ENCODE measurements around the gene DPYSL3. TPM values are rescaled to one million over a fixed set of nuclear protein-coding genes. Genes with fewer than 3 reads are reported as not detected.

DPYSL3 gene
- total and polyA plus RNA-seq, 2 donors = 3.7 to 9.2 TPM

- H3K27me3 ChIP-seq (ENCODE audit: control insufficient read depth in 2 of 2, insufficient read depth in 1 of 2, low read length in 1 of 2) = no peaks in the 10 kb centered on the region
- no peaks in the 10 kb centered on the region for H3K36me3 ChIP-seq (ENCODE audit: control insufficient read depth in 2 of 2, insufficient read depth in 2 of 2, low read length in 1 of 2)
- 96% methylated on average over 3 of the region's 3 CpGs for WGBS
- no peaks in the 10 kb centered on the region for H3K9me3 ChIP-seq (ENCODE audit: control insufficient read depth in 2 of 2, insufficient read depth in 1 of 2, low read length in 1 of 2)
- no peak for DNase-seq (ENCODE audit: low read depth in 6 of 9, low spot score in 9 of 9)
- no peak overlapping the region for H3K27ac ChIP-seq (ENCODE audit: low read depth in 1 of 2, low read length in 1 of 2)
- H3K4me1 ChIP-seq (ENCODE audit: control insufficient read depth in 2 of 2, insufficient read depth in 2 of 2, low read length in 2 of 2) = no peaks in the 10 kb centered on the region
- no peak overlapping the region for H3K4me3 ChIP-seq (ENCODE audit: low read length in 2 of 2)
Observed at GRCh38 chr5:147547730-147548129, 37.9 kb upstream of the DPYSL3 start.

GRCh38 chr5:147544556-147544955 lies 34.7 kb upstream of the DPYSL3 start:
- Histone ChIP-seq H3K27ac (ENCODE audit: low read depth in 1 of 2, low read length in 1 of 2) (no peak overlapping the region), H3K4me1 (ENCODE audit: control insufficient read depth in 2 of 2, insufficient read depth in 2 of 2, low read length in 2 of 2) (no peaks in the 10 kb centered on the region), H3K4me3 (ENCODE audit: low read length in 2 of 2) (no peak overlapping the region), H3K9me3 (ENCODE audit: control insufficient read depth in 2 of 2, insufficient read depth in 1 of 2, low read length in 1 of 2) (no peaks in the 10 kb centered on the region), H3K36me3 (ENCODE audit: control insufficient read depth in 2 of 2, insufficient read depth in 2 of 2, low read length in 1 of 2) (no peaks in the 10 kb centered on the region), H3K27me3 (ENCODE audit: control insufficient read depth in 2 of 2, insufficient read depth in 1 of 2, low read length in 1 of 2) (no peaks in the 10 kb centered on the region)
- DNase-seq (ENCODE audit: low read depth in 6 of 9, low spot score in 9 of 9) = no peak
- 30% methylated on average over 5 of the region's 5 CpGs for WGBS

- WGBS = 84% methylated on average over 1 of the region's 1 CpG
- H3K36me3 ChIP-seq (ENCODE audit: control insufficient read depth in 2 of 2, insufficient read depth in 2 of 2, low read length in 1 of 2) = no peaks in the 10 kb centered on the region
- DNase-seq (ENCODE audit: low read depth in 6 of 9, low spot score in 9 of 9) = no peak
- no peak overlapping the region for H3K27ac ChIP-seq (ENCODE audit: low read depth in 1 of 2, low read length in 1 of 2)
- no peaks in the 10 kb centered on the region for H3K4me1 ChIP-seq (ENCODE audit: control insufficient read depth in 2 of 2, insufficient read depth in 2 of 2, low read length in 2 of 2)
- no peaks in the 10 kb centered on the region for H3K27me3 ChIP-seq (ENCODE audit: control insufficient read depth in 2 of 2, insufficient read depth in 1 of 2, low read length in 1 of 2)
- H3K4me3 ChIP-seq (ENCODE audit: low read length in 2 of 2) = no peak overlapping the region
- H3K9me3 ChIP-seq (ENCODE audit: control insufficient read depth in 2 of 2, insufficient read depth in 1 of 2, low read length in 1 of 2) = no peaks in the 10 kb centered on the region
Observed at GRCh38 chr5:147539053-147539452, 29.2 kb upstream of the DPYSL3 start.

GRCh38 chr5:147538236-147538635 lies 28.4 kb upstream of the DPYSL3 start:
- WGBS = 98% methylated on average over 1 of the region's 1 CpG
- no peak for DNase-seq (ENCODE audit: low read depth in 6 of 9, low spot score in 9 of 9)
- H3K9me3 ChIP-seq (ENCODE audit: control insufficient read depth in 2 of 2, insufficient read depth in 1 of 2, low read length in 1 of 2) = no peaks in the 10 kb centered on the region
- H3K27me3 ChIP-seq (ENCODE audit: control insufficient read depth in 2 of 2, insufficient read depth in 1 of 2, low read length in 1 of 2) = no peaks in the 10 kb centered on the region
- H3K27ac ChIP-seq (ENCODE audit: low read depth in 1 of 2, low read length in 1 of 2) = no peak overlapping the region
- no peak overlapping the region for H3K4me3 ChIP-seq (ENCODE audit: low read length in 2 of 2)
- H3K4me1 ChIP-seq (ENCODE audit: control insufficient read depth in 2 of 2, insufficient read depth in 2 of 2, low read length in 2 of 2) = no peaks in the 10 kb centered on the region
- no peaks in the 10 kb centered on the region for H3K36me3 ChIP-seq (ENCODE audit: control insufficient read depth in 2 of 2, insufficient read depth in 2 of 2, low read length in 1 of 2)

GRCh38 chr5:147534172-147534951 lies 24.5 kb upstream of the DPYSL3 start:
- Histone ChIP-seq H3K27me3 (ENCODE audit: control insufficient read depth in 2 of 2, insufficient read depth in 1 of 2, low read length in 1 of 2) (no peaks in the 10 kb centered on the region), H3K9me3 (ENCODE audit: control insufficient read depth in 2 of 2, insufficient read depth in 1 of 2, low read length in 1 of 2) (no peaks in the 10 kb centered on the region), H3K4me3 (ENCODE audit: low read length in 2 of 2) (no peak overlapping the region), H3K27ac (ENCODE audit: low read depth in 1 of 2, low read length in 1 of 2) (no peak overlapping the region), H3K36me3 (ENCODE audit: control insufficient read depth in 2 of 2, insufficient read depth in 2 of 2, low read length in 1 of 2) (no peaks in the 10 kb centered on the region), H3K4me1 (ENCODE audit: control insufficient read depth in 2 of 2, insufficient read depth in 2 of 2, low read length in 2 of 2) (no peaks in the 10 kb centered on the region)
- 92% methylated on average over 3 of the region's 3 CpGs for WGBS
- no peak for DNase-seq (ENCODE audit: low read depth in 6 of 9, low spot score in 9 of 9)

- no peaks in the 10 kb centered on the region for H3K9me3 ChIP-seq (ENCODE audit: control insufficient read depth in 2 of 2, insufficient read depth in 1 of 2, low read length in 1 of 2)
- H3K27me3 ChIP-seq (ENCODE audit: control insufficient read depth in 2 of 2, insufficient read depth in 1 of 2, low read length in 1 of 2) = no peaks in the 10 kb centered on the region
- no peak overlapping the region for H3K27ac ChIP-seq (ENCODE audit: low read depth in 1 of 2, low read length in 1 of 2)
- H3K4me3 ChIP-seq (ENCODE audit: low read length in 2 of 2) = no peak overlapping the region
- no peak for DNase-seq (ENCODE audit: low read depth in 6 of 9, low spot score in 9 of 9)
- no peaks in the 10 kb centered on the region for H3K36me3 ChIP-seq (ENCODE audit: control insufficient read depth in 2 of 2, insufficient read depth in 2 of 2, low read length in 1 of 2)
- no peaks in the 10 kb centered on the region for H3K4me1 ChIP-seq (ENCODE audit: control insufficient read depth in 2 of 2, insufficient read depth in 2 of 2, low read length in 2 of 2)
- WGBS = 91% methylated on average over 1 of the region's 1 CpG
Observed at GRCh38 chr5:147532156-147532555, 22.3 kb upstream of the DPYSL3 start.

- 96% methylated on average over 7 of the region's 7 CpGs for WGBS
- Histone ChIP-seq H3K36me3 (ENCODE audit: control insufficient read depth in 2 of 2, insufficient read depth in 2 of 2, low read length in 1 of 2) (no peaks in the 10 kb centered on the region), H3K4me1 (ENCODE audit: control insufficient read depth in 2 of 2, insufficient read depth in 2 of 2, low read length in 2 of 2) (no peaks in the 10 kb centered on the region), H3K27me3 (ENCODE audit: control insufficient read depth in 2 of 2, insufficient read depth in 1 of 2, low read length in 1 of 2) (no peaks in the 10 kb centered on the region), H3K9me3 (ENCODE audit: control insufficient read depth in 2 of 2, insufficient read depth in 1 of 2, low read length in 1 of 2) (no peaks in the 10 kb centered on the region), H3K4me3 (ENCODE audit: low read length in 2 of 2) (no peak overlapping the region), H3K27ac (ENCODE audit: low read depth in 1 of 2, low read length in 1 of 2) (no peak overlapping the region)
- DNase-seq (ENCODE audit: low read depth in 6 of 9, low spot score in 9 of 9) = no peak
Observed at GRCh38 chr5:147530530-147531389, 20.9 kb upstream of the DPYSL3 start.

- WGBS = 81% methylated on average over 4 of the region's 4 CpGs
- H3K4me3 ChIP-seq (ENCODE audit: low read length in 2 of 2) = no peak overlapping the region
Observed at GRCh38 chr5:147523069-147523468, 13.2 kb upstream of the DPYSL3 start.

GRCh38 chr5:147522435-147522834 lies 12.6 kb upstream of the DPYSL3 start:
- H3K9me3 ChIP-seq (ENCODE audit: control insufficient read depth in 2 of 2, insufficient read depth in 1 of 2, low read length in 1 of 2) = no peaks in the 10 kb centered on the region
- no peak overlapping the region for H3K4me3 ChIP-seq (ENCODE audit: low read length in 2 of 2)
- WGBS = 91% methylated on average over 3 of the region's 3 CpGs
- no peaks in the 10 kb centered on the region for H3K36me3 ChIP-seq (ENCODE audit: control insufficient read depth in 2 of 2, insufficient read depth in 2 of 2, low read length in 1 of 2)
- DNase-seq (ENCODE audit: low read depth in 6 of 9, low spot score in 9 of 9) = no peak
- H3K27ac ChIP-seq (ENCODE audit: low read depth in 1 of 2, low read length in 1 of 2) = no peak overlapping the region
- no peaks in the 10 kb centered on the region for H3K27me3 ChIP-seq (ENCODE audit: control insufficient read depth in 2 of 2, insufficient read depth in 1 of 2, low read length in 1 of 2)
- no peaks in the 10 kb centered on the region for H3K4me1 ChIP-seq (ENCODE audit: control insufficient read depth in 2 of 2, insufficient read depth in 2 of 2, low read length in 2 of 2)

More at GRCh38 chr5:147523069-147523468, 13.2 kb upstream of the DPYSL3 start:
- no peak overlapping the region for H3K27ac ChIP-seq (ENCODE audit: low read depth in 1 of 2, low read length in 1 of 2)
- H3K9me3 ChIP-seq (ENCODE audit: control insufficient read depth in 2 of 2, insufficient read depth in 1 of 2, low read length in 1 of 2) = no peaks in the 10 kb centered on the region
- no peaks in the 10 kb centered on the region for H3K27me3 ChIP-seq (ENCODE audit: control insufficient read depth in 2 of 2, insufficient read depth in 1 of 2, low read length in 1 of 2)
- no peak for DNase-seq (ENCODE audit: low read depth in 6 of 9, low spot score in 9 of 9)
- no peaks in the 10 kb centered on the region for H3K4me1 ChIP-seq (ENCODE audit: control insufficient read depth in 2 of 2, insufficient read depth in 2 of 2, low read length in 2 of 2)
- no peaks in the 10 kb centered on the region for H3K36me3 ChIP-seq (ENCODE audit: control insufficient read depth in 2 of 2, insufficient read depth in 2 of 2, low read length in 1 of 2)
